Left renal cortex interstitium (tissue), 4 donors: ENCODE measurements around the gene SGMS1. TPM values are rescaled to one million over a fixed set of nuclear protein-coding genes. Genes with fewer than 3 reads are reported as not detected.

ENCODE experiments used
- DNase-seq, 4 donors: peaks; one replicate each; pipeline ENCODE4 v3.0.0-alpha.2; 2013; ENCODE audit warnings: low read depth in 4 of 4, low spot score in 2 of 4, missing footprints in 1 of 4
- polyA plus RNA-seq, 4 donors: library from polyadenylated mRNA; unstranded; fragments of 120-200 nt; gene quantifications; one replicate each; pipeline ENCODE4 v1.2.1, GENCODE V29; 2013; ENCODE audit not compliant: insufficient read length in 4 of 4

SGMS1 gene
- polyA plus RNA-seq, 4 donors = 53.7 to 59.7 (median 55.1) TPM

- no peak for DNase-seq
Observed at GRCh38 chr10:50613726-50614443, 9.9 kb downstream of the SGMS1 start.

DNA sequence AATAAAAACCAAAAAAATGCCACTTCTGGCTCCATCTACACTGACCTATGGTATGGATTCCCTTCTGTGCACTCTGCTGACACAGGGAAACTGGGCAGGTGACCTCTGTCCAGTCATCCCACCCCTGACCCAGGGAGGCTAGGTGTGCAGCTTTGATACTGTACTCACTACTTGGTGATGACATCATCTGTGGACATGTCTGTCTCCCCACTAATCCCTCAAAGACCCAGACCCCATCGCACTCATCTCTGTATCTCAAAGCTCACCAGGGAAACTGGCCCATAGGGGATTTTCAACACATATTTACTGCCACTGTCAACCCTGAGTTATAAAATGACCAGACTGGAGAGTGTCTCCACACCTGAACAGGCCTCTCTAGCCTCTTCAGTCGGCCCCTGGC is 10.6 kb downstream of the SGMS1 start:
- DNase-seq = no peak

DNA sequence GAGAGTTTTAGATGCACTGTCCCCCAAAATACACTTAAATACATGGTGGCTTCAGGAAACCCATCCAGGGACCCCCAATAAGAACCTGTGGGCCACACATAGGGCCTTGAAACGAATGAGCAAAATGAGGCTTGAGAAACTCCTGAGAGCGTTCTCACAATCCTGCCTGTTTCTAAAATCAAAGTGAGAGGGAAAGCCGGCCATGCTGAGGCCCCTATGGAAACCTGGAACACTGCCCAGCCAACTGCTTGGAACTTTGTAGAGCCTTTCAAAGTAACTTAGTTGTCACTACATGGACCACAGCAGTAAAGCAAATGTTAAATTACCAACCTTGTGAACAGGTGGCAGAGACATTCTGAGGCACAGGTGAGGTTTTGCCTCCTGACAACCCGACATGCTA is 13.4 kb downstream of the SGMS1 start:
- no peak for DNase-seq

DNA sequence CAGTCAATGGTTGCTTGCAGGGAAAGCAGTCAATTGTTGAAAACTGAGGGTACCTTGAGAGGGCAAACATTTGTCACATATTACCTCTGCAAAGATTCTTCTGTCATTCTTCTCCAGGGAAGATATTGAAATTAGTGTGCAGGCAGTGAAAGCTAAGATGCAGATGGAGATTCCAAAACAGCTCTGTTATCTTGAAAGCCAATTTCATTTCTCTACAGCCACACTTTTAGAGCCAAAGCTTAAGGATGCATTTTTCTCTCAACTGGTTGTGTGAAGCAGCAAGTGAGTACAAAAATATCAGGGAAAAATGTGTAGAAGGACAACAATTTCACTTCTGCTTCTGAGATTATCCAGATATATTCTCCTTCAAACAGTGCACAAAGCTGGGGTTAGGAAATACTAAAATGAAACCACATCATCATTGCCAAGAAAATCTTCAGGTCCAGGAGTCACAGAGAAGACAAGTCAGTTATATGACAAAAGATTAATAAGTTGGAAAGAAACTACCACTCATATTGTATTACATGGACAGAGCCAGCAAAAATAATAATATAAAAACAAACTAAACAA is 16.3 kb downstream of the SGMS1 start:
- no peak for DNase-seq

GRCh38 chr10:50605951-50606270 is 17.8 kb downstream of the SGMS1 start:
- DNase-seq = no peak

GRCh38 chr10:50605269-50605950 is 18.3 kb downstream of the SGMS1 start:
- no peak for DNase-seq

GRCh38 chr10:50604809-50605208 is 18.9 kb downstream of the SGMS1 start:
- no peak for DNase-seq

- DNase-seq = no peak
Observed at GRCh38 chr10:50604049-50604640, 19.6 kb downstream of the SGMS1 start.

DNA sequence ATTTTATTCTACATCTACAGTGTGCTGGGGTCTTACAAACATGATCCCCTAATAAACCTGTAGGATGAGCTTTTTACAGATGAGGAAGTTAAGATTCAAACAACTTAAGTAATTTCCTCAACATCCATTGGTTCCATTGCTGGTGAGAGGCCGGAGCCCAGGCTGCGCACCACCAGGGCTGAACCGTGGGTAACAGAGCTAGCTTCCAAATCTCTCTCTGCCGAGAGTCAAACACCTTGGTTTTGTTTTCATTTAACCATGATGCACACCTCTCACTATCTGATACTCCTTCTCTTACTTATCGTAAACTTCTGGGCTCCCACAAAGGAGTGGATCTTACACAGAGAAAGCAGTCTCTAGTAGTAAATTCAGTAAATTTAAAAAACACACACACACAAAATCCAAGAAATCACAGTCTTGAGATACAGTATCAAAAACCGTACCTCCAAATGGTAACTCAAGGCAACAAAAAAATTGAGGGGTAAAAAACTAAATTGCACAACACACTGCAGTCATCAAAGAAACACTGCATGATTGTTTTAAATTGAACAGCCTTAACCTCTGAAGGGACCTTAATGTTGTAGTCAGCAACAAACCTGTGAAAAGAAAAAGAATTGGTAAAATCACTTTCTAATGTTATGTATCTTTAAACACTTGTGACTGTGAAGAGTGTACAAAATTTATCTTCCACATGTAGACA is 20.5 kb downstream of the SGMS1 start:
- no peak for DNase-seq

DNA sequence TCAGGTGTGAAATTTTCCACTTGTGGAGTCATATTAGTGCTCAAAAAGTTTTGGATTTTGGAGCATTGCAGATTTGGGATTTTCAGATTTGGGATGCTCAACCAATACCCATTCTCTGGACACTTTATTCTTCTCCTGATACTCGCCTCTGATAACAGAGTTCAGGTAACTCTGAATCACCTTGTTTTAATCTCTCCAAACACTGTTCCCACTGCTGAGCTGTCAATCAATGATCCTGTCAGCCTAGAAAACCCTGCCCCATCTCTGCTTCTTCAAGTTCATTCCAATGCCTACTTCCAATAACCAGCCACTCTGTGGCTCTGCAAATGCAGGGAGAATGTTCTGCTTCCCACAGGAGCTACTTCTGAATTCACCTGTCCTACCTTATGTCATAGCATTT is 21.8 kb downstream of the SGMS1 start:
- DNase-seq = no peak

DNA sequence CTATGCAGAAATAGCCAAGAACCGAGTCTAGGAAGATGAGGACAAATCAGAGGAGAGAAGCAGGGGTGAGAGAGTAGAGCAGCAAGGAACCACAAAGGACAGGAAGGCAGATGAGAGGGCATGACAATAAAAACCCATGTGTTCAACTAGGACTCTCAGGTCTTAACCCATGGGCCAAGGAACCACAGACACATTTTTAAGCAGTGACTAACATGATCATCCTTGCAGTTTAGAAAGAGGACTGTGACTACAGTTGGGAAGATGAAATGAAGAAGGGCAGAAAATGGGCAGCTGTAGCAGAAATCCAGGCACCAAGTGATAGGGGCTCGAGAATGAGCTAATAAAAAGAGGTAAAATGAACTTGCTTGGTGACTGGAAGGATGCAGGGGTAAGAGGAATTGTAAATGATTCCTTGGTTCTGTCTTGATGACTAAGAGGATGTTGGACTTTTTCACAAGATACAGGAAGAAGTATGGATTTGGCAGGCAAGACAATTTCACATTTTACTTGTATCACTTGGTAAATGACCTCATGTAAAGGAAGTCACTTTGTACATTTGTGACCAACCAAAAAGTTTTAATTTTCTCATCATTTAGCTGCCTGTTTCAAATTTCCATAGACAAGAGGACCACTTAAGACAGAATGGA is 22.8 kb downstream of the SGMS1 start:
- no peak for DNase-seq

GRCh38 chr10:50600286-50600685 is 23.5 kb downstream of the SGMS1 start:
- DNase-seq = no peak

DNA sequence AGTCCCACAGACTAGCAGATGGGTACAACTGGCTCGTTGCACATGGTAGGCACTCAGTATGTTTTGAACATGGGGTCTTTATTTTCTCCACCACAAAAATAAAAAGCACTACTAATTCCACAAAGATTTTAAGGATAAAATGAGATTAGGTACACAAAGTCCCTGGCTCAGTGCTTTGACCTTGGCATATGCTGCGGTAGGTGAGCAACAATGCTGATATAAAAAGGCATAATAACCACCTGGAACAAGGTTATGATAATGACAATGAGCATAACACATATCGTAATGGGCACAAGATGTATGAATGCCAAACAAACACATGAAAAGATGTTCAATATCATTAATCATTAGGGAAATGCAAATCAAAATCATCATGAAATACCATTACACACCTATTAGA is 26.9 kb downstream of the SGMS1 start:
- DNase-seq = no peak

- DNase-seq = no peak
Observed at GRCh38 chr10:50596456-50596855, 27.3 kb downstream of the SGMS1 start.

DNA sequence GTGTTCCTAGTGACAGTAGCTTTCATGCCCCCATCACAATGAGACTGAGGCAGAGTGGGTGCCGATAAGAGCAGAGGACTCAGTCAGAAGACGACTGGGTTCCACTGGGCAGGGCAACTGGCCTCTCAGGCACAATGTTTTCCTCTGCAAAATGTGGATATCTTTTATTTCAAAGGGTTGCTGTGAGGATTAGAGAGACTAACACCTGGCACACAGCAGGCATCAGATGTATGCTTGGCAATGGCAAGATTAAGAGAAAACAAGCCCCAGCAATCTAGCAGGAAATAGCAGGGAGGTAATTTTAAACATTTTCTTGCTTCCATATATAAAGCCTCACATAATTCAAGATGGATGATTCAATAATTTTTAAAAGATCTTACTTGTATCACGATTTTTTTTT is 28.0 kb downstream of the SGMS1 start:
- DNase-seq = no peak

DNA sequence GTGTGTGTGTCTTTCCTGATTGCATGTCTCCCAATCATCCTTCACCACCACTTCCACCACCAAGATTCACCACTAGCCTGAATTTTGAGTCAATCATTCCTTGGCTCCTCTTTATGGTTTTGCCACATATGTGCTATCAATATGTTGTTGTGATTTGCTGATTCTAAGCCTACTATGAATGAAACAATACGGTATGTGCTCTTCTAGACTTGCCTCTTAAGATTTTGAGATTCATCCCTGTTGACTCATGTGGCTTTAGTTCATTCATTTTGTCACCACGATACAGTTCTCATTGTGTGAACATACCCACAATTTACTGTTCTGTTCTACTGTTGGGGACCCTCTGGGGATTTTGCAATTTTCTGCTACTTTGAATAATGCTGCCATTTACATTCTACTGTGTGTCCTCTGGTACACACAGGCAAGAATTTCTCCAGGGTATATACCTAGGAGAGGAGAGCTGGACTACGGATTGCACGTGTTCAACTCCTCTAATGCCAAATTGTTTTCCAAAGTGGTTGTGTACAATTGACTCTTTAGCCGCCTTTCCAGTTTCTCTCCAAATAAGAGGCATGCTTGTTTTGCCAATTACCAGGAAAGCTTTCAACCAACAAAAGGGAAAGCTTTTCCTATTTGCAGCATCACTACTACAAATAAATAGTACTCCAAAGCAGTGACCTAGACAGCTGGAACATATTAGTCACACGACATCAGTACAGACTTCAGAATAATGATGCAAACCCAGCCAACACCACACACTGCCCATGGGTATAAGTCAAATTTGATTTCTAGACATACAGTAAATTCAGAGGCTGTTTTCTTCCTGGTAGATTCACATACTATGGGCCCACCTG is 30.0 kb downstream of the SGMS1 start:
- no peak for DNase-seq

DNA sequence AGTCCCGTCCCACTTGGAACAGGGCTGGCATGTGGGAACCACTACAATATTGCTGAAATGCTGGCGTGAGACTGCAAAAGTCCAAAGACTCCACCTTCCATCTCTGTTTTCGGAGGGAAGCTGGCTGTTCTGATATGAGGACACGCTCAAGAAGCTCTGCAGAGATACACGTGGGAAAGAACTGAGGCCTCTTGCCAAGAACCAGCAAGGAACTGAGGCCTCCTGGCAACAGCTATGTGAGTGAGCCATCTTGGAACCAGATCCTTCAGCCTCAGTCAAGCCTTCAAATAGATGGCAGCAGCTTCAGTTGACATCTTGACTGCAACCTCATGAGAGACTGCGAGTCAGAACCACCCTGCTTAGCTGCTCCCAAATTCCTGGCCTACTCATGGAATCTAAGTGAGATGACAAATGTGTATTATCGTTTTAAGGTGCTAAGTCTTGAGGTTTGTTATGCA is 30.8 kb downstream of the SGMS1 start:
- no peak for DNase-seq

- DNase-seq = no peak
Observed at GRCh38 chr10:50590935-50591334, 32.8 kb downstream of the SGMS1 start.

DNA sequence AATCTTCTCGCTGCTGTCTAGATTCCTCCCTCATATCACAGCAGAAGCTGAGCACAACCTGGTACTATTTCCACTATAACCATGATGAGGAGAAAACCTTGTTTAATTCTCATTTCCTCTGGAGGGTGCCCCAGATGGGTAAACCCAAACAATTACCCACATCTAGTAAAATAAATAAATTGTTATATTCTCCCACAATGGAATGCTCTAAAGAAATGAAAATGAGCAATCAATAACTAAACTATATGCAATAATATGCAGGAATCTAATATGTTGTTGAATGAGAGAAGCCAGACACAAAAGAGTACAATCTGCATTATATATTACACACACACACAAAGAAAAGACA is 37.0 kb downstream of the SGMS1 start:
- DNase-seq = no peak
